Measurements from ENCODE around the gene CYTH2.

The CYTH2 gene

DNA sequence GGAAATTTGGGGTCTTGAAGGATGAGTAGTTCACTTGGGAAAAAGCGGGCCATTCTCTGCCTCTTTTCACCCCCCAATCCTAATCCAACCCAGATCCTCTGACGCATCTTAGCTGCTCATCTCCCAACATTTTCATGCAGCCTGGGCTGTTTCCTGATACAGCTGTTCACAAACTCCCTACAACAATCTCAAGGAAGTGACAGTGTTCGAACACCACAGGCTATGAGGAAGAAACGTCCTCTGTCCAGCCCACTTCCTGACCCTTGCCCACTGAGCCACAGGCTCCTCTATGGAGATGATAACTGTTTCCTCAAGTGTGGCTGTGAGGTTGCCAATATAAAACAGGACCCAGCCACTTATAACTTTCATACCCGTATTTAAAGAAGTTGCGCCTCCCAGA, 26.2 kb downstream of the CYTH2 start:
- DNase-seq (ENCODE audit: low read depth): no peak

DNA sequence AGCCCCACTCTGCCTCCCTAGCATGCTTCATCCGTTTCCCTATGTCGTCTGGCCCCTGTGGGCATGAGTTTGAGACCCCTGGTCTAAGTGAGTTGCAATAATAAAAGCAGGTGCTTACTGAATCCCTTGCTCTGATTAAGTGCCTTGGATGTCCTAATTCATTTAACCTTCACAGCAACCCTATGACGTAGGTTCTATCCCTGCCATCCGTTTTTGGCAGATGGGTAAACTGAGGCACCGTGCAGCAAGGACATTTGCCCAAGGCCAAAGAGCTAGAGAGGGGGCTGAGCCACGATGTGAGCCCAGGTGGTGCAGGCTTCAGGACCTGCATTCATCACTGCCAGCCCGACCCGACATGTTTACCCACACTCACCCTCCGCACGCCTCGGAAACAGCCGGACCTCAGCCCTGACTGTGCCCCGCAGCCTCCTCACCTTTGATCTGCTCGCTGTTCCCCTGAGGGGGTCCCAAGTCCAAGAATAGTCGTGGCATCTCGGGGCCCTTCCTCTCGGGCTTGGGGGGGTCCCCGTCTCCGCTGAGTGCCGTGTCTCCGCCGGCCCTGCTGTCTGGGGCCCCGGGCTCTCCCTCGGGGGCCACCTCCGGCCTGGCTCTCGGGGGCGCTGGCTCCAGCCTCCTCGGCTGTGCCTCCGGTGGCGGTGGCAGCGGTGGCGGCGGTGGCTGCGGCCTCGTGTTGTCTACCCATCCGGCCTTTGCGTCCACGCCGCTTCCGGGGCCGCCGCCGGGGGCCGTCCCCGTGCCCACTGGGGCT, 28.0 kb downstream of the CYTH2 start:
- DNase-seq (ENCODE audit: low read depth): no peak

DNA sequence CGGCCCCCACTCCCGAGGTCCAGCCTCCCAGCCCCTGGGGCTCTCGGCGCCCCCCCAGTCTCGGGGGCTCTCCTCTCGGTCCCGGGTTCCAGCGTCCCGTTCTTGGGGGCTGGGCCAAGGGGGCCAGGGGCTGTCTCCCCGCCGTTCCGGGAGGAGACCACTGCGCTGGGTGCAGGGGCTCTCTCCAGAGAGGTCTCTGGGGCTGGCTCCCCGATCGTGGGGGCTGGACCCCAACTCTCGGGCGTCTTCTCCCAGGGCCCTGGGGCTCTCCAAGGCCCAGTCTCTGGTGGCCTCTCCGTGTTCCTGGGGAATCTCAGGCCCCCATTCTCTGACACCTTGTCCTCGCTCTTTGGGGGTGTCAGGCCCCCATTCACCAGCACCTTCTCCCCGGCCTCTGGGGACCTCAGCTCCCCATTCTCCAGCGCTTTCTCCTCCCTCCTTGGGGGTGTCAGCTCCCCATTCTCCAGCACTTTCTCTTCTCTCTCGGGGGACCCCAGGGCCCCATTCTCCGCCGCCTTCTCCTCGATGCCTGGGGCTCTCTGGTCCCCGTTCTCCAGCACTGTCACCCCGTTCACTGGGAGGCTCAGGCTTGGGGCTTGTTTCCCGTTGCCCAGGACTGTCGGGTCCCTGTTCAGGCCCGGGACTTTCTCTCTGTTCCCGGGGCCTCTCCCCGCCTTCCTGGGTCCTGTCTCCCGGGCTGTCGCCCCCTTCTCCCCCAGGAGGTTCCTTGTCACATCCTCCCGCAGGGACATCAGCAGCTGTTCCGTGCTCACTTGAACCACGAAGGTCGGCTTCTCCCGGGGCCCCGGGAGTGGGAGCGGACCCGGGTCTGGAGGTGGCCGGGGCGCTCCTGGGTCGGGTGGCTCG, 28.8 kb downstream of the CYTH2 start:
- no peak for DNase-seq (ENCODE audit: low read depth)

DNA sequence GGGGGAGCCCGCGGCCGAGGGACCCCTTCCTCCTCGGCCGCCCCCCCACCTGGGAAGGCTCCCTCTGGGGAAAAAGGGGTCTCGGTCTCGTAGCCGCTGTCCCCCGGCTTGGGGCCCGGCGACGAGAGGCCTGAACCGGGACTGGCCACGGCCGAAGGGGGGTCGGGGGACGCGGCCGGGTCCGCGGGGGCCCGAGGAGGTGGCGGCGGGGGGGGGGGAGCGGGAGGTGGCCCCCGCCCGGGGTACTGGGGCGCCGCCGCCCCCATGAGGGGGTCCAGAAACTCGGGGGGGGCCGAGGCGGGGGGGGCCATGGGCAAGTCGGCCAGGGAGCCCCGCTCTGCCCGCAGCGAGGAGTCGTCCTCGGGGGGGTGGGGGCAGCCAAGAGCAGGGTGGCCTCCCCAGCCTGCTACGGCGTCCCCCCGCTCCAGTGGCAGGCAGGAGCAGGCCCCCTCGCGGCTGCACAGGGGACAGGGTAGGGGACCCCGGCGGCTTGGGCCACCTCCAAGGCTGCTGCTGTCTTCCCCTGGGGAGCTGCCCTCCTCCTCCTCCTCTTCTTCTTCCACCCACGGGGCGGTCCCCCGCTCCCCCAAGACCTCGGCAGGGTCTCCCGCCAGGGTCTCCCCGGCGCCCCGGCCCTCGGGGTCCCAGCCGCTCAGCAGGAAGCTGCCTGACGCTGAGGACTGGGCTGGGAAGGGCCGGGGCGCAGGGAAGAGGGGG, 29.6 kb downstream of the CYTH2 start:
- no peak for DNase-seq (ENCODE audit: low read depth)

DNA sequence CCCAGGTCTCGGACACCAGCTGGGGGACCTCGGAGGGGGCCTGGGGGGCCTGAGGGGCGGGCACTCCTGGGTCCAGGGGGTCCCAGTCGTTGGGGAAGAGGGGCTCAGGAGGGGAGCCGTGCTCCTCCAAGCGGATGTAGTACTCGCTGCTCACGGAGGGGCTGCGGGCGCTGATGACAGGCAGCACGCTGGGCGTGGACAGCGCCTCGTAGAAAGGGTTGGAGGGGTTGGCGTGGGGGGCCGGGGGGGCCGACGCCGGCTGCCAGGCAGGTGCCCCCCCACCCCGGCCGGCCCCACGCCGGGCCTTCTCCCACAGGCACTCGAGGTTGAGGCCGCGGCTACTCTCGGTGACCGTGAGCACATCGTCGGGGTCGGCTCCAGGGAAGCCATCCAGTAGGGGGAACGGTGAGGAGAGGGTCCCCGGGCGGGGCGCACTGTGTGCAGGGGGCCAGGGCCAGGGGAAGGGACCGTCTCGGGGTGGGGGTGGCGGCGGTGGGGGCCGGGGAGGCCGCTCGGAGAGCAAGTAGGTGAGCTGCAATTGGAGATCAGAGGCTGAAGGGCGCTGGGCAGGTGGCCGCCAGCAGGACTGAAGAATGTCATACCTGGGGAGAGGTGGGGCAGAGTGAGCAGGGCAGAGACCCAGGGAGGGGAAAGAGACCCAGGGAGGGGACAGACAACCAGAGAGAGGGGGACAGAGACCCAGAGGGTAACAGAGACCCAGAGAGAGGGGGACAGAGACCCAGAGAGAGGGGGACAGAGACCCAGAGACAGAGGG, 30.3 kb downstream of the CYTH2 start:
- DNase-seq (ENCODE audit: low read depth): no peak

DNA sequence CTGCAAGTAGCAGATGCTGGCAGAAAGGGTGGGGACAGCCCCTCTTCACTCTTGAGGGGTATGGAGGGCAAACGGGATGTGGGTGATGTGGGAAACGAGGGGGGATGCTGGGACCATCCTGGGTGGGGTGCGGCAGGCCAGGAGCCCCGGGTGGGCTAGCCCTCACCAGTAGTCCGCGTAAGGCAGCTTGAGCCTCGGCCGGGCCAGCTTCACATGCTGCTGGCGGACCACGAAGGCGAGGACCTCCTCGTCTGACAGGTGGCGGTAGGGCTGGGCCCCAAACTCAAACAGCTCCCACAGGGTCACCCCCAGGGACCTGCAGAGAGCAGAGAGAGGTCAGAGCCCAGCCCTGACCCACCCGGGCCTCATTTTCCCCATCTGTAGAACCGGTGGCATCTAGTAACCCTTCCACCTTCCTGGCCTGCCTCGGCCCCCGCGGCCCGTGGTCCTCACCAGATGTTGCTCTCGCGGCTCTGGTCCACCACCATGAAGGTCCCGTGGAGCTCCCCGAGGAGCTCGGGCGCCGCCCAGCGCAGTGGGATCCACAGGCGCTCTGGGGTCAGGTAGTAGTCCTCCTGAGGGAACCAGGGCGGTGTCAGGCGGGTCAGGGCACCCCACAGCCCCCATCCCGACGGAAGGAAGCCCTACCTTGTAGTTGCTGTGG, 31.8 kb downstream of the CYTH2 start:
- DNase-seq (ENCODE audit: low read depth): no peak

DNA sequence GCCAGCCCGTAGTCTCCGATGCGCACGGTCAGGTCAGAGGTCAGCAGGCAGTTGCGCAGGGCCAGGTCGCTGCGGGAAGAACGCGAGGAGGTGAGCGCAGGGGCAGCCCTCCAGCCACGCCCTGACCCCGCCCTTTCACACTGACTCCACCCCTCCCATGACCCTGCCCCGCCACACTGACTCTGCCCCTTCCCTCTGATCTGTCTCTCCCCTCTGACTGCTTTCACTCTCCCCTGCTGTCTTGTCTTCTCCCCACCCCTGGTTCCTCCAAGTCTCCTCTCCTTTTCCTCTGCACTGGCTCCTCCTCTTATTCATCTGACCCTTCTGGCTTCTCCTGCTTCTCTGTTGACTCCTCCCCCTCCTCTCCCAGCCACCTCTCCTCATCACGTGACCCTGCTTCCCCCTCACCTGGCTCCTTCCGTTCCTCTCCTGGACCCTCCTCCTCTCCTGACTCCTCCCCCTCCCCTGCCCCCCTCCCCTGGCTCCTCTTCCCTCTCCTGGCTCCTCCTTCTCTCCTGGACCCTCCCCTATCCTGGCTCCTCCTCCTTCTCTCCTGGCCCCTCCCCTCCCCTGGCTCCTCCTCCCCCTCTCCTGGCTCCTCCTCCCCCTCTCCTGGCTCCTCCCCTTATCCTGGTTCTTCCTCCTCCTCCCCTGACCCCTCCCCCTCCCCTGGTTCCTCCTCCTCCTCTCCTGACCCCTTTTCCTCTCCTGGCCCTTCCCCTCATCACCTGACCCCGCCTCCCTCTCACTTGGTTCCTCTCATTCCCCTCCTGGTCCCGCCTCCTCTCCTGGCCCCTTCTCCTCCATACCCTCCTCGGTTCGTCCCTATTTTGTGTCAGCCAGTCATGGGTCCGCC, 32.6 kb downstream of the CYTH2 start:
- no peak for DNase-seq (ENCODE audit: low read depth)

DNA sequence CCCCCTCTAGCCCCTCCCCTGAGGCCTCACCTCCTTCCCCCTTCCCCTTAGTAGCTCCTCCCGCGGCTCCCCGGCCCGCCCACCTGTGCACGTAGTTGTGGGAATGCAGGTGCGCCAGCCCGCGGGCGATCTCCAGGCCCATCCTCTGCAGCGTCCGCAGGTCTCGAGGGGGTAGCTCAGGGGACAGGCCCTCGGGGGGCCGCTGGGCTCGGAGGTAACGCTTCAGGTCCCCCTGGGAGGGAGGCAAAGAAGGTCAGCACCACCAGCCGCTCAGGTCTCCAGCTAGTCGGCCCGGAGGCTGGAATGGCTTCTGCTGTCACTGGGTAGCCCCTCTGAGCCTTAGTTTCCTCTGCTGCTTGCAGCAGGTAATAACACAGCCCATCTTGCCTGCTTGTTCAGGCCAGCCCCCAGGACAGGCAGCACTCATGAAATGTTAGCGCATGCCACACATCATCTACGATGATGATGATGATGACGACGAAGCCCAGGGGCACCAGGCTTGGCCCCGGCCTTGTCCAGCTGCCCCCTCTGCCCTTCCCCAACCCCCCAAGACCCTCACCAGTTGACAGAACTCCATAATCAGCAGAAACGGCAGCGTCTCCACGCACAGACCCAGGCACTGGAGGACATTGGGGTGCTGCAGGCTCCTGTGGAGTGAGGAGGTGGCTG, 33.3 kb downstream of the CYTH2 start:
- peak; percentile 45 for DNase-seq (ENCODE audit: low read depth)

DNA sequence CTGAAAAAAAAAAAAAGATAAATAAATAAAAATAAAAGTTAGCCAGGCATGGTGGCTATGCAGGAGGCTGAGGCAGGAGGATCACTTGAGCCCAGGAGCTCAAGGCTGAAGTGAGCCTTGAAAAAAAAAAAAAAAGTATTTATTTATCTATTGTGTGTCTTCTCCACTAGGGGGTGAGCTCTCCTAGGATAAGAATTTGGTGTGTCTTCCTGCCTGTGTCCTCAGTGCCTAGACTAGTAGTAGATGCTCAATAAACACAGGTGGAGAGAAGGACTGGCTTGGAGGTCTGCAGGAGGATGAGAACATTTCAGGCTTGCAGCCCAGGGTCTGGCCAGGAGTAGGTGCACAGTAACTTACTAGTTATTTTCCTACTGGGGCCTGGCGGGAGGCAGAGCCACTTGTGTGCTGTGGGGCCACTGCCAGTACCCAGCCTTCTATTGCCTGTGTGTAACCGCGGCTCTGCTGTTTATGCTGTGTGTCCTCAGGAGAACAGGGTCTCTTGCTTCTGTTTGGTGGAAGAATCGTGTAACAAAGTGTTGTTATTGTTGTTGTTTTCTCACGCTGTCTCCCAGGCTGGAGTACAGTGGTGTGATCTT, 37.1 kb downstream of the CYTH2 start:
- DNase-seq (ENCODE audit: low read depth): no peak

DNA sequence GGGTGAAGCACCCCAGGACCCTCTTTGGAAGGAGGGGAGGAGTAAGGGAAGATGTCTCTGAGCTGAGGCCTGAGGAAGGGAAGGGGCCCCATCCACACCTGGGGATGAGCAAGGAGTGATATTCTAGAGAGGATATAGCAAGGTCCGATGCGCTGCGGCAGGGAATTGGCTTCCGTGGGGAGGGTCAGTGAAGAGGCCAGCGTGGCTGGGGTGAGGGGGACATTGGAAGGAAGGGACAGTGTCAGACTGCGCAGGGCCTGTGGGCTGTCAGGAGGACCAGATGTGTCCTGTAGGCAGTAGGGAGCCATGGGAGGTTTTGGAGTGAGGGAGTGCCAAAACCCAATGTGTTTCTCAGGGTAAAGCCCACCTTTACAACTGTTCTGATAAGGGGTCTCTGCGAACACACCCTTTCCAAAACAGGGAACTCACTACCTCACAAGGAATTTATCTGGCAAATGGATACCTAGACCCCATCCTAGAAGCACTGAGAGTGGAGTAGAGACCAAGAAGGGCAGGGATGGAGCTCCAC, 38.8 kb downstream of the CYTH2 start:
- DNase-seq (ENCODE audit: low read depth): no peak

DNA sequence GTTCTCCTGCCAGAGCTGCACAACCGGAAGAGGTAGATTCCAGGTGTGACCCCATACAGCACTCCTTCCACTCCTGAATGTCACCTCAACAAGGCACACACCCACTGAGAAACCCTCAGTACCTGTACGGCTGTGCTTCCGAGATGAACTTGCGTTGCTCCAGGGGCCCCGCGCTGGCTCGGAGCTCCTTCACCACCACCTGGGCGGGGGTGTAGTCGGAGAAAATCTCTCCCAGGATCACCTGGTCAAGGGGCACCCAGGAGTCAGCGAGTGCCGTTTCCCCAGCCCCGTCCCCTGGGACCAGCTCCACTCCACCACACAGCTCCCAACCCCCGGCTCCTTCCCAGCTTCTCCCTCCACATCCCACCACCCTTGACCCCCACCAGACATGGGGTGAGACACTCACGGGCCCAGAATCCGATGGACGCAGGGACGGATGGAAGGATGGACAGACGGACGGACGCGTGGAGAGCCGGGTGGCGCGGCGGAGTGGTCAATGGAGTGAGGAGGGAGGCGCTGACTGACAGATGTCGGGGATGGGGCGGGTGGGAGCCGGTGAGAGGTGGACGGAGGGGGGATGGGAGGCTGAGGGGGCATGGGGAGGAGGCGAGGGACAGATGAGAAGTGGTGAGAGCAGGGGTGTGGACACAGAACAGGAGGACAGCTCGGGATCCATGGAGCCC, 39.7 kb downstream of the CYTH2 start:
- no peak for DNase-seq (ENCODE audit: low read depth)

DNA sequence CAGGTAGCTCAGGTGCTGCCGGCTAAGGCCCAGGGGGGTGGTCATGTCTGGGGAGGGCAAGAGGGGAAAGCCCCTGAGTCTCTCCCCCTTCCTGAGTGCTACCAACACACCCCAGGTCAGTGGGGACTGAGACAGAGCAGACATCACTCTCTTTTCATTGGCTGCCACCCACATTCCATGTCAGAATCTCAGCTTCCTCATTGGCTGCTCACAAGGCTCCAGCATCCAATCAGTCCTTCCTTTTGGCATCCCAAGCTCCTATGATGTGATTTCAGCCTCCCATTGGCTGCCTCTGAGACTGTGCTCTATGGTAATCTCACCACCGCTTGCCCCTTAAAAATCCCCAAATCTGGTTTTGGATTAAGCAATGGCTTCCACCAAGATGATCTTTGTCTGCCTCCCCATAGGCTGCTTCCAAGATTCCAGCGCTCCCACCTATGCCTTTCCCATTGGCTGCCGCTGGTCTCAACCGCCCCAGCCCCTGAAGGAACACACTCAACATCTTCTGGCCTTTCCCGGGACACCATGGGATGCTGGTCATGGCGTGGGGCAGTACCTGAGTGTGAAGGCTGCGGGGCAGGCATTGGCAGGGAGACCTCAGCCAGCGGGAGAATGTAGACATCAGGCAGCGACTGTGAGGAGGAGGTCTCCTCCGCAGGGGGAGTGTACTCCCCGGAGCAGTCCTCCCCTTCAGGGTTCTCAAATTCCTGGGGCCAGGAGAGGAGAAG, 40.5 kb downstream of the CYTH2 start:
- DNase-seq (ENCODE audit: low read depth): no peak

DNA sequence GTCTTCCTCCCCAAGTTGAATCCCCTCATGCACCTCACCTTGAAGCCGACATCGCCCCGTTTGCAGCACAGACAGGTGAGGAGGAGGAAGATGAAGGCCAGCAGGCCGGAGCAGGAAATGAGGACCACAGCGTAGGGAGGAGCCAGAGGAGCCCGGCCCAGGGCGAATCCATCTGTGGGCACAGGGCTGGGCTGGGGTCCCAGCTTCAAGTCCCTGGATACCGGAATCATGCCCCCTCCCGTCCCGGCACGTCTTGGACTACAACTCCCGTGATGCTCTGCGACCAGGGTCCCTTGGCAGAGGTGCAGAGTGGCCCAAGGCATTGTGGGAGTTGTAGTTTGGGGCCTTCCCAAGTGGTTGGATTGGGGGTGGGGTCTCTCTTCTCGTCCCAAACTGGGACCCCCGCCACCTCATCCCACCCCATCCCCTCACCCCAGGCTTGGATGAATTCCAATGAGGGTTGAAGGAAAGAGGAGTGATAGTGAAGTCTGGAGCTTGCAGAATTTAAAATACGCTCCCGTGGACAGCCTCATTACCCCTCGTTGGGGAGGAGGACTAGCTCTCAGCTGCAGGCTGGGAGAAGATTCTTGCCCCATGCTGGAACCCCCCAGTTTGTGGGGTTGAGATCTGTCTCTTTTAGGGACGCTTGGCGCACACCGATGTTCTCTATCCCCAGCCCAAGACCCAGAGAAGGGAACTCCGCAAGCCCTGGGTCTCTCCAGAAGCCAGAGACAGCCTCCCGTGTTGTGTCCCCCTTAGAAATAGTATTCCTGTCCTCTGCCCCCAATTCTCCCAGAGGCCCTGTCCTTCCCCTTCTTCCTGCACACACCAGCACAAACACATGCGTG, 41.5 kb downstream of the CYTH2 start:
- peak; percentile 59 for DNase-seq (ENCODE audit: low read depth)

DNA sequence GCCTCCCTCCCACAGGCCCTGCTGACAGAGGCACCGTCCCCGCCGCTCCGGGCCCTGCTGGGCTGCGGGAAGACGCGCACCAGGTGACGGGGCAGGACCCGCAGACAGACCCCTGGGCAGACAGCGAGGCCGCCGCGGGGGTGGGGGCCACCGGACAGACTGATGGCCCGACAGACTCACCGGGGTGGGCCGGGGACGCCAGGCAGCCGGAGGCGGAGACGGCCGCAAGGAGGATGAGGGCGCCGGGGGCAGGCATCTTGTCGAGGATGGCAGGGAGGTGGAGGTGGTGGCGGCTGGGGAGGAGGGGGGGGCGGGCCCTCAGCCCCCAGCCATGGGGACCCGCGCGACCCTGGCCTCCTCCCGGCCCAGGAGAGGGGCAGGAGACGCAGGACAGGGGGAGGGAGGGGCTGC, 42.2 kb downstream of the CYTH2 start:
- no peak for DNase-seq (ENCODE audit: low read depth)

DNA sequence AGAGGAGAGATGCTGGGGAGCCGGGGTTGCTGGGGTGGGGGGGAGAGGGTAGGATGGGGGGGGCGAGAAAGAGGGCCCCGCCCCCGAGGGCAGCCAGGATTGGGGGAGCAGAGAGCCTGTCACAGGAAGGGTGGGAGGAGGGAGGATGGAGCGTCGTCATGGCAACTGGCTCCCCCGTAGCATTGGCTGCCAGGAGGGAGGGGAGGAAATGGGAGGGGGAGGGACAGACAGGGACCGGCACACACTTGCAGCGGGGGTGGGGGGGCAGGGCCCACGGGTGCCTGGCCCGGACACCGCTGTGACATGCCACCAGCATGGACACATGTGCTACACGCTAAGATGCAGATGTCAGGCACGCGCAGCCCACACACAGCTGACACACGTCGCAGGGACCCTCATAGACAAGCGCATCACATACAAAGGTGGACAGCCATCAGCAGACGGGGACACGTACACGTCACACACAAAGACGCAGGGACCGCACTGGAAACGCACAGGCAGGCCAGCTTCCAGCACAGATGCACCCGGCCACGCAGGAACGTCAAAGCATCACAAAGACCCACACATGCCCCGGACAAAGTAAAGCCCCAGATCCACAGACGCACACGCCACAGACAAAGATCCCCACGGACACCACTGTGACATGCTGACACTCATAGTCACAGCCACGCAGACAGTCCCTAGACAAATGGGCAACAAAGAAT, 42.8 kb downstream of the CYTH2 start, which contains the start of gene LMTK3:
LMTK3 (minus strand) TSS at position 36 of the 704 bp plus-strand sequence. CDS start 259 bp downstream, outside the sequence.
- DNase-seq (ENCODE audit: low read depth): peak; percentile 65
